GM04504 (cell line): ENCODE data around the gene RTKN.
"Not testable (repeated sequence)": the region's sequence is repeated elsewhere in the genome, so short reads cannot be mapped to it uniquely, and the experiment has no call there.

ENCODE experiments used
- DNase-seq: peaks from one replicate; pipeline ENCODE4 v3.0.0-alpha.2; 2012; ENCODE audit warnings: low read depth

The RTKN gene

GRCh38 chr2:74460187-74460586, 18.4 kb upstream of the RTKN start:
- not testable (repeated sequence) for DNase-seq

GRCh38 chr2:74459503-74460118, 17.9 kb upstream of the RTKN start:
- not testable (repeated sequence) for DNase-seq

DNA sequence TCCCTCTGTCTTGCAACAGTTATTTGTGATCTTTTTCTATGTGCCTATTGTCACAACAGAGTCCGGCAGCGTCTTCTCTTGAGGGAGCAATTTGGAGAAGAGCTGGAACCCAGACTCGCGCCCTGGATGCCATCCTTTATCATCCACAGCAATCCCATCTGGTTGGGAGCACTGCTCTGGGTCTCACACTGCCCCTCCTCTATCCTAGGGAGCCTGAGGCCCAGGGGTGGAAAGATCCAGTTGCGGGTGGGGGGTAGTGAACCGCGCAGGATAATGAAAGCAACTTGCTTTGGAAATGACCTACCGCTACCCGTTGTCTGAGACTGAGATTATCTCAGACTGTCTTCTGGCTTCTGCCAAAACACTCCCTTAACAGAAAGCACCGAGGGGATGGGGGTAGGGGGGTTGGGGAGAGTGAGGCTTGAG, 17.2 kb upstream of the RTKN start:
- DNase-seq = no peak

GRCh38 chr2:74458132-74458937, 16.6 kb upstream of the RTKN start, which contains the start of gene WBP1:
Gene WBP1, plus strand, starts transcription at chr2:74458438. Its CDS starts 165 bp downstream, at chr2:74458603.
- DNase-seq = peak; percentile 100

DNA sequence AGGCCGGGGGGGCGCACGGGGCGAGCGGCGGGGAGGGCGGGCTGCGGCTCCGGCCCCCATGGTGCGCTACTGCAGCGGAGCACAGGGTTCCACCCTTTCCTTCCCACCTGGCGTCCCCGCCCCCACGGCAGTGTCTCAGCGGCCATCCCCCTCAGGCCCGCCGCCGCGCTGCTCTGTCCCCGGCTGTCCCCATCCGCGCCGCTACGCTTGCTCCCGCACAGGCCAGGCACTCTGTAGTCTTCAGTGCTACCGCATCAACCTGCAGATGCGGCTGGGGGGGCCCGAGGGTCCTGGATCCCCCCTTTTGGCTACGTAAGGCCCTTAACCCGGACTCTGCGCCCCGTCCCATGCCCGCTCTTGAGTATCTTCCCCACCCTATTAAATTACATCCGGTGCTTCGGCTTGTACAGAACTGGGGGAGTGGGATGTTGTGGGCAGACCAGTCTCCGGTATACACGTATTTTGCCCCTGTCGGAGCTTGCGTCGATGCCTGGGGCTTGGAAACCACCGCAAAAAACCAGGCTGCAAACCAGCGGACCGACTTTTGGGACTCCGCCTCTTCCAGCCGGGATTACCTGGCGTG, 15.9 kb upstream of the RTKN start:
- DNase-seq = no peak

- DNase-seq = no peak
Observed at GRCh38 chr2:74457129-74457548, 15.4 kb upstream of the RTKN start.

- peak; percentile 97 for DNase-seq
Observed at GRCh38 chr2:74454654-74455511, 13.1 kb upstream of the RTKN start, which contains the start of gene INO80B. Gene INO80B, plus strand, starts transcription at chr2:74455087. Its CDS starts 30 bp downstream, at chr2:74455117.

DNA sequence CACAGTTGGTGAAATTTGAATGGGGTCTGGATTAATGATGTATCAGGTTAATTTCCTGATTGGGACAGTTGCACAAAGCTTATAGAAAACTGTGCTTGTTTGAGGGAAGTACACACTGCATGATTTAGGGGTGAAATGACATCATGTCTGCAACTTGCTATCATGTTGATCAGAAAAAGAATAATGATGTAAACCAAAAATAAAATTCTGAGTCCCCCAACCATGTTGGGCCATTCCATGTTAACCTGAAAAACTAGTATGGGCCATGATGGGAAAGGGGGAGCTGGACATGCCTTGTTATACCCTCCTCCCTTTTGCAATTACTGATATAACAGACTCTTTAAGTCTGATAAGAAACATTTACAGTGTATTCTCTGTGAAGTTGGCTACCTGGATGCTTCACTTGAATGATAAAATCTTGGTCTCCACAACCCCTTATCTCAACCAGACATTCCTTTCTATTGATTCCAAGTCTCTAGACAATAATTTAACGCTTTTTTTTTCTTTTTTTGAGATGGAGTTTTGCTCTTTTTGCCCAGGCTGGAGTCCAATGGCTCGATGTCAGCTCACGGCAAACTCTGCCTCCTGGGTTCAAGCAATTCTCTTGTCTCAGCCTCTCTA, 8.9 kb upstream of the RTKN start:
- no peak for DNase-seq

- no peak for DNase-seq
Observed at GRCh38 chr2:74448771-74449170, 7.0 kb upstream of the RTKN start.

- no peak for DNase-seq
Observed at GRCh38 chr2:74447230-74447999, 5.7 kb upstream of the RTKN start.

DNA sequence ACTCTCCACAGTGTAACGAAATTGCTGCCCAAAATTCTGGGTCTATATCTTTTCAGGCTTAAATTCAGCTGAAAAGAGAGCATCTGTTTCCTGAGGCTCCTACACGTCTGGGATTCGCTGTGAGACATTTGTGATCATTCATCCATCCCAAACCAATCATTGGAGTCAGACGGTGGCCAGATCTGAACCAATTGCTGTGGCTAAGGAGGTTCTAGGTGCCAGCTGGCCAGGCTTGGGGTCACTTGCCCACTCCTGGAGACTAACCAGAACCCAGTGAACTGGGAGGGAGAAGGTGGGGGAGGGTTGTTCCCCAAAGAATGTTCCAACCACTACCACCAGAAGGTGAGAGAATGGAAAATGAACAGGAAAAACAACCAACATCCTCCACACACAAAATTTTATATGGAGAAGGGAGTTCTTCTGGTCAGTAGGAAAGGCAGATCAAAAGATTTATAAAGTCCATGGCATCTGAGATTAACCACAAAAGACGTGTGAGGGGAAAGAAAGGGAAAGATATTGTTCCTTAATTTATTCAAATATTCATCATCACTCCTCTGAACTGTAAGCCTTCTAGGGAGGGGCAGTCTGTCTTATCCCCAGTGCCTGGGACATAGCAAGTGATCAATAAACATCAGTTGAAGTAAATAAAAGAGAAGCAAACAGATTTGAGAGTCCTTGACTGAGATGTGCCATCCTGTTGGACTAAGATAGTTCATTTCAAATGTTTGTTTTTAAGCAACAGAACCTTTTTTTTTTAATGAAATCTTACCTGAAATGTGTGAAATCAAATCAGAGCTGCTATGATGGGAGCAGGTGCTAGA, 3.0 kb upstream of the RTKN start:
- no peak for DNase-seq

GRCh38 chr2:74442483-74443297, 953 bp upstream of the RTKN start:
- DNase-seq = not testable (repeated sequence)

GRCh38 chr2:74441170-74441689, 507 bp downstream of the RTKN start:
- no peak for DNase-seq

DNA sequence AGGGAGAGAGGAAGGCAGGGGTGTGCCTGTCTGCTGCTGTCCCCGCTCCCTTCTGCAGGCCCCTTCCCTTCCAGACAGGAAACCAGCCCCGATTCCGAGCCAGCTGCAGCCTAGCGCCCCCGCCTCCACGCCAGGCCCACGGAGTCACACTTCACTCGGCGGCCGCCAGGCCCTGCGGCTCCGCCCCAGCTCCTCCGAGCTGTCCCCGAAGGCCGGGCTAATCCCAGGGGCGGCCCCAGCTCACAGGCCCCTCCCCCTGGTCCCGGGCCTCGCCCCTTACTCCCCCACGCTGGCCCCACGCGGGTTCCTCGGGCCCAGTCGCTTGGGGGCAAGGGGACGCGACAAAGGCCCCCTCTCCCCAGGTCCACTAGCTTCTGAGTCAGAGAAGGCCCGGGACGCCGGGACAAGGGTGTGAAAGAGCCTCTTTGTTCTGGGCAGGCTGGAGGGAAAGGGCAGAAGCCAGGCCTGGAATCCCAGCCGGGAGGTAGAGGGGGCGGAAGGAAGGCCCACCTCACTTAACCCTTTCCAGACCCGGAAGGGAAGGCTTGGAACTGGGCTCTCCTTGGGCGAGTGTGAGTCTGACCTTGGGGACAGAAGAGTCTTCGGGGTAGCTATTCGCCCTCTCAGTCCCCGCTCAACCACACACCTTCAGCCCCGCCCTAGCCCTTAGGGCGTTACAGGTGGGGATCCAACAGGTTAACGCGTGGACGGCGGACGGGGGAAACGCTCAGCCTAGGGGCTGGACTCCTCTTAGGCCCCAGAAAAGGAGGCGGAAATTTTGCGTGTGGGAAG, 1.2 kb downstream of the RTKN start:
- DNase-seq = peak; percentile 57

- no peak for DNase-seq
Observed at GRCh38 chr2:74439803-74440377, 1.8 kb downstream of the RTKN start.

DNA sequence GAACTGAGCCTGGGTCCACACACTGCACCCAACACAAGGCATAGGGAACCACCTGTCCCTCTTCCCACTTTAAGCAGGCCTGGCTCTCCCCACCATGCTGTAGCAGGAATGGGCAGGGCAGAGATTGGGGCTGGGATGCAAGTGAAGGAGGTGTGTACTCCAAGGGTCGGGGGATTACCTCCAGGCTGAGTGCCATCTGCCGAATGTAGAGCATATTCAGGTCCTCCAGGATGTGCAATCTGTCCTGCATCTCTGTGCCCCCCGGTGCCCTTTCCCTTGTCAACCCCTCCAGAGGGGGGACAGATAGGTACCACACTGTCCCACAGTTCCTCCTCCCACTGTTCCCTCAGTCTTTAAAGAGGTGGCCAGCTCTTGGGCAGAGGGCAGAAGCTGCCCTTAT, 2.4 kb downstream of the RTKN start:
- DNase-seq = no peak

- DNase-seq = no peak
Observed at GRCh38 chr2:74438248-74438647, 3.5 kb downstream of the RTKN start.
